GM19035 (cell line): ENCODE results near the gene SH3BP5.

Source experiments
- ATAC-seq: cut with Tn5 transposase; IDR thresholded peaks from one replicate; pipeline ENCODE4 v1.9.1; 2021; ENCODE audit not compliant: unreplicated experiment

Gene SH3BP5

DNA sequence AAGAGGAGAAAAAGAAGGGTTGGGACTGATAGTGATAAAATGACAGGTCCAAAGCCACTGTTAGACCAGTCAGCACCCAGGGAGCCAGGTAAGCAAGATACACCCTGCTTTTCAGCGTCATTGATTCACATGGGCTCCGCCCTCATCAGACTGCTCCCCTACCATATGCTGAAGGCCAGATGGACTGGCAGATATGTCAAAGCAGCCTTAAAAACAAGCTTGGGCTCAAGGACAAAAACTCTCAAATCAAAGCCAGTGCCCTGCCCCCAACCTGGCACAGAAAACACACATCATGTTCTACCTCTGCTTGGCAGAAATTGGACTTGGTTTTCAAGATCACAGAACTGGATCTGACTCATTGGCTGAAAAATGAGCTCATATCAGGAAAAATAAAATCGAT lies 33.4 kb downstream of the SH3BP5 start:
- no peak for ATAC-seq

- ATAC-seq, result no peak
Observed at GRCh38 chr3:15298504-15298903, 33.9 kb downstream of the SH3BP5 start.

DNA sequence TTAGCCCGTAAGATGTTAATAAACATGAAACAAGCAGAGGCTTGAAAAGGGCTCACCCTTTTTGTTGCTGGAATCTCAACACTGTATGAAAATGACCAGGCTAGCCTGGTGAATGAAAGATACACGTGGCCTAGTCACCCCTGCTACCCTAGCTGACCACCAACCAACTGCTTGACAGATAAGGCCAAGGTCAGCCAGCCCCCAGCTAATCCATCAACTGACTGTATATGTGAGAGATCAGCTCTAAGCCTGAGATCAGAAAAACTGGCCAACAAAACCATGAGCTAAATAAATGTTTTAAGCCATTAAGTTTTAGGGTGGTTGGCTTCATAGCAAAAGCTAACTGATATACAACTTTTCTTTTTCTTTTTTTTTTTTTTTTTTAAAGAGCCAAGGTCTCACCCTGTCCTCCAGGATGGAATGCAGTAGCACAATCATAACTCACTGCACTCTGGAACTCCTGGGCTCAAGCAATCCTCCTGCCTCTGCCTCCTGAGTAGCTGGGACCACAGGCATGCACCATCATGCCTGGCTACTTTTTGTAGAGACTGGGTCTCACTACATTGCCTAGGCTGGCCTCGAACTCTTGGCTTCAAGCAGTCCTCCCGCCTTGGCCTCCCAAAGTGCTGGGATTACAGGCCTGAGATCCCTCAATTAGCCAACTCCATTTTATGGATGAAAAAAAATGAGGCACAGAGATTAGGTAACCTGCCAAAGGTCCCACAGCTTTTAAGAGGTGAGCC lies 34.6 kb downstream of the SH3BP5 start:
- ATAC-seq, result no peak

DNA sequence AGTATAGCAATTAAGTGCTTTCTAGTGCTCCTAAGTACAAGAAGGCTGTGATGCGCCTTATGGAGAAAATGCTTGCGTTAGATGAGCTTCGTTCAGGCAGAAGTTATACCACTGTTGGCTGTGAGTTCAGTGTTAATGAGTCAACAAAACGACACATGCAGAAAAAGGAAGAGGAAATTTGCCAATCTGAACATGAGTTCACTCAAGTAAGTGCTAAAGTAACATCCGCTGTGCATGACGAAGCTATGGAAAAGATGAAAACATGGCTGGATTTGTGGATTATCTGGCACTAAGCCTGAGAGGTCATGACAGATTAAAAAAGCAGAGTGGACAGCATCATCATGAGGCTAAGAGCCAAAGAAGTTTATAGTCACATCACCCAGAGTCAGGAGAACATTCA lies 36.9 kb downstream of the SH3BP5 start:
- ATAC-seq, result no peak

- ATAC-seq, result no peak
Observed at GRCh38 chr3:15294929-15295328, 37.5 kb downstream of the SH3BP5 start.

- no peak for ATAC-seq
Observed at GRCh38 chr3:15292765-15293522, 39.4 kb downstream of the SH3BP5 start.

DNA sequence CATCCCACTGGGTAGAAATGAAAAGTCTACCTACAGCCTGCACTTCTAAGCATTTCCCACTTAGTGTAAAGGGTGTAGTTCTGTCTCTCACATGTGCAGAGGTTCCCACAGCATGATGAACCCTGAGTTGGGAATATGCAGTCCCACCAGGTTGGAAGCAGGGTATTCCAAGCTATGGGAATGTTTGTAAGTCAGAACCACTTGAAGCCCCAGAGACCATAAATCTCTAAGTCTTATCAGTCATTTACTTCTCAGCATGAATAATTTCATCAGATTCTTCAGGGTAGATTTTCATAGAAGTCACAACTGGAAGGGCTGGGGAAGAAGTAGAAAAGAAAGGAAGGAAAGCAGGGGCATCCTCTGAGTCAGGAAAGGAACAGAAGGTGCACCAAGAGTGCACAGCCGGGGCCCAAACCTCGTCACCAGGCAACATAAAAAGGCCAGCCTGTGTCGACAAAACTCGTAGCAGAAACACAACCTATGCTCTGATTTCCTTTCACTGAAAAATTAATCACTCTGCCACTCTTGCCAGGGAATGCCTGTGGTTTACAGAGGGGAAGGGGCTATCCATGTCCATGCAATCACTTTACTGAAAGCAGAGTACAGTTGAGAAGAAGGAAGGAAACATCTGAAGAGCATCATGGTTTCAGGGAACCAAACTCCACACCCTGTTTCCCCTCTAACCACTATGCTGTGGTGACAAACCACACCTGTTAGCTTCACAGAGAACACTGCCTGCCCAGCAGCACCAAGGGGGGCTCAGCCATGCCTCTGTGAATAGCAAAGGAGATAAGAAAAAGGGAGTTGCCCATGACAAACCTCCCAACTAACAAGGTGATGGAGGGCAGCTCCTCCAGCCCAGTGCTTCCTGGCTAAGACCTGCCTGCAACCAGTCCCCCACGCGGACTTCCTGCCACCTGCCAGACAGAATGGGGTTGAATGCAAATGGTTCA lies 40.5 kb downstream of the SH3BP5 start:
- peak; percentile 79 for ATAC-seq

DNA sequence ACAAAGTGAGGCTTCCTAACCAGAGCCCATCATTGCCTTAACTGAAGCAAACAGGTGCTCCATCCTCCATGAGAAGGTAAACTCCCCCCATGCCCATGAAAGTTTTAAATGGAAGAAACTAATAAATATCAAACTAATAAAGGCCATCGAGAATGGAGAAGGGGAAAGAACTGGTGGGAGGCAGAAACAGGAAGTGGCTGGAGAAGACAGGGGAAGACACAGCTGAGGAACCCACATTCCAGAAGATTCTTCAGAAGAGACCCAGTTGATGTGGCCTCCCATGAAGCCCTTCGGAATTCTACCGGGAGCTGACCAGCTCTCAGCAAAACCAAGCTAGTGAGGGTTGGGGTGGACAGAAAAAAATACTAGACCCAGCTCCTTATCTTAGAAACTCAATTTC lies 41.6 kb downstream of the SH3BP5 start:
- ATAC-seq, result no peak

GRCh38 chr3:15289661-15290060 lies 42.7 kb downstream of the SH3BP5 start:
- ATAC-seq, result no peak

GRCh38 chr3:15288331-15289035 lies 43.9 kb downstream of the SH3BP5 start:
- no peak for ATAC-seq

GRCh38 chr3:15287565-15288330 lies 44.6 kb downstream of the SH3BP5 start:
- ATAC-seq, result no peak

DNA sequence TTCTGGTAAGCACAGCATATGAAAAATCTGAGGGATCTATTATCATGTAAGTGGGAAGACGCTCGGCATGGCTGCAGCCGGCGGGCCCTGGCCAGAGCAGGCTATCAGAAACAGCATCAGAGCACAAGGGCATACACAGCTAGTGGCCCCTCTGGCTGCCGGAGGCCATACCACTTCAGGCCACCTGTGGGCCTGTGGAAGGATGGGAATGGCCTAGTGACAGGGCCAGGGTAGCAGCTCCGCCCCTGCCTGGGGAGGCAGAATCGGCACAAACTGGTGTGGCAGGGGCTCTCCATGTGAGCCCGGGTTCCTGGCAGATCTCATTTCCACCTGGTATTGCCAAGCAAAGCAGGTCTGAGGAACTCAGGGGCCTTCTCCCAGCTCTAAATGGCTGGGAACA lies 46.4 kb downstream of the SH3BP5 start:
- no peak for ATAC-seq

- no peak for ATAC-seq
Observed at GRCh38 chr3:15284121-15284889, 48.1 kb downstream of the SH3BP5 start.

DNA sequence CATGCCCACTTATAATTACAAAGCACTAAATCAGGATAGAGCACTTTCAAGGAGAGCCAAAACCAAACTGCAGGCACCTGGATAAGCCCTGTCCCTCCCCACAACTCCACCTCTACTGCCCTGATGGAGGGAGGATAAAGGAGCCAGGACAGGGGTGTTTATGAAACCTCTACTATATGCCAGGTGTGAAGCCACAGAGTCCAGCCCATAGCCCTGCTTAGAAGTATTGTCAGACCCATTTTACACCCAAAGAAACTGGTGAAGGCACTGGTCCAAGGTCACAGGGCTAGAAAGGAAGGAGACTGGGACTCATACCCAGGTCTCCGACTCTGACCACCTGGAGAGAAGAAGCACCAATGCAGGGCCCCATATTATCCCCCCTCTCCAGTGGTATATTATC lies 48.7 kb downstream of the SH3BP5 start:
- no peak for ATAC-seq

DNA sequence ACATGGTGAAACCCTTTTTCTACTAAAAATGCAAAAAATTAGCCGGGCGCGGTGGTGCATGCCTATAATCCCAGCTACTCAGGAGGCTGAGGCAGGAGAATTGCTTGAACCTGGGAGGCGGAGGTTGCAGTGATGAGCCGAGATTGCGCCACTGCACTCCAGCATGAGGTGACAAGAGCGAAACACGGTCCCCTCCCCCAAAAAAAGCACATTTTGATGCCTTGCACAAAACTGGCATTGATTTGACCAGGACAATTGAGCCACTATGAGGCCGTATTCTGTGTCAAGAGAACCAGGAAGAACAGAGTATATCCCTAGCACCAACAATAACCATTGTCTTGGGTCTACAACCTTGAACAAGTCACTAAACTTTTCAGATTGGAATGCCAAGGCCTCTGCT lies 50.6 kb downstream of the SH3BP5 start:
- no peak for ATAC-seq

GRCh38 chr3:15280853-15281532 lies 51.4 kb downstream of the SH3BP5 start:
- no peak for ATAC-seq

DNA sequence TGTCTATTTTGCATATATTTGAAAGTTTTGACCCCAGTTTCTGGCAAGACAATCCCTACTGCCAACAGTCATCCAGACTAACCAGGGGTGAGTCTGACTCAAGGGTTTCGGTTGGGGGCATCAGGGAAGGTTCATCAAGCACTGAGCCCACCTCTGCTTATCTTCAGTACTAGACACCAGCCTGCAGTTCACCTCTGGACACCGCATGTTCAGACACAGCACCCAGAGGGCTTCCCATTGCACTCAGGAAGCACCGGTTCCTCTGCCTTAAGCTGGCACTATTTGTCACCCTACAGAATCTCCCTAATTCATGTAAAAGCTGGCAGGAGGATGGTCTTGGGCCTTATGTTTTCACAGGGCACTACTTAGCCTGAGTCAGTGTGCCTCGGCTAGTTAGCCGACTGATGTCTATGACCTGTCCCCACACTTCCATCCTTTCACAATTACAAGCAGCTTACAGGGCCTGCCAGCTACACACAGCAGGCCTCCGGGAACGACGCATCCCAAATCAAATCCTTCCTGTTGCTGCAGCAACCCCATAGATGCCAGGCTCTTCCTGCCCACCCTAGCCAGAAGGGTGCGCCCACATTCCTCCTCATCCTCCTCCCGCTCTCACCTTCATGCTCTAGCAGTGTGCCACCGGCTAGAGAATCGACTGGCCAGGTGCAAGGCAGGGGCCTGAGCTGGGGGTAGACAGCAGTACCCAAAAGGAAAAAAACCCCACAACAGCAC lies 52.5 kb downstream of the SH3BP5 start:
- ATAC-seq, result no peak

GRCh38 chr3:15279205-15279604 lies 53.2 kb downstream of the SH3BP5 start:
- ATAC-seq, result no peak
